ENCODE data around the gene DDX6. TPM values are rescaled to one million over a fixed set of nuclear protein-coding genes. Genes with fewer than 3 reads are reported as not detected.

DDX6 gene
- total RNA-seq, 2 experiments from 2014 or later, result 409 TPM

Other genes starting within 250 kb of the DDX6 start
- gene IFT46, start 225.2 kb downstream of the DDX6 start, total RNA-seq, result 1 to 10 TPM; 4.8 to 5.6 TPM
- gene ARCN1, start 218.8 kb downstream of the DDX6 start, total RNA-seq, result 10 to 100 TPM; 77.8 to 81.2 TPM
- gene PHLDB1, start 183.5 kb downstream of the DDX6 start, total RNA-seq, result 1 to 10 TPM; 4.3 to 5.9 TPM
- gene TREH, start 111.5 kb downstream of the DDX6 start, total RNA-seq, result not detected
- 1 to 10 TPM; 7.6 to 8.0 TPM for gene CXCR5, start 92.7 kb upstream of the DDX6 start, total RNA-seq
- gene BCL9L, start 134.8 kb upstream of the DDX6 start, total RNA-seq, result 100 to 1,000 TPM; 437 to 439 TPM
- not detected for gene UPK2, start 165.1 kb upstream of the DDX6 start, total RNA-seq
- gene FOXR1, start 180.6 kb upstream of the DDX6 start, total RNA-seq, result not detected
- 100 to 1,000 TPM; 103 to 116 TPM for gene CENATAC, start 207.0 kb upstream of the DDX6 start, total RNA-seq
- 1,000 to 10,000 TPM; 2,737 to 2,869 TPM for gene RPS25, start 227.2 kb upstream of the DDX6 start, total RNA-seq
- gene TRAPPC4, start 227.6 kb upstream of the DDX6 start, total RNA-seq, result 10 to 100 TPM; 65.6 to 73.3 TPM
- 1 to 10 TPM; 4.0 to 4.6 TPM for gene SLC37A4, start 239.7 kb upstream of the DDX6 start, total RNA-seq

All from CD8-positive, alpha-beta T cell (primary cell).